SK-N-SH (cell line): Measurements from ENCODE around the gene GTPBP3. TPM values are rescaled to one million over a fixed set of nuclear protein-coding genes. Genes with fewer than 3 reads are reported as not detected.

Experiments
- CTCF ChIA-PET: fragments of 300-600, 350-600 bp; formaldehyde crosslinking; extraction: SDS; loops from one replicate; lab custom pipeline; 2021; lab: Yijun Ruan, JAX
- POLR2A ChIA-PET: fragments of 350-600 bp; sonication (Branson Sonifier 250); formaldehyde crosslinking; extraction: SDS; loops from one replicate; lab custom pipeline; 2020; ENCODE audit warnings: antibody characterized with exemption, inconsistent platforms; lab: Yijun Ruan, JAX
- DNase-seq: peaks from one replicate; pipeline ENCODE4 v3.0.0; 2012
- H2AFZ ChIP-seq: fragments of 200-600 bp; sonication (generic); 2 replicates; pipeline ENCODE4 v1.8.1; 2016; ENCODE audit warnings: antibody characterized with exemption, mild to moderate bottlenecking, low read depth
- H3F3A ChIP-seq: fragments of 200-600 bp; sonication (generic); replicated peaks from 2 replicates; pipeline ENCODE3; 2016; ENCODE audit warnings: antibody characterized with exemption, mild to moderate bottlenecking; ENCODE audit not compliant: insufficient read depth
- H3K27ac ChIP-seq, 2 experiments: fragments of 200-500 bp in 1 of 2; fragments of 200-600 bp in 1 of 2; sonication (Bioruptor generic) in 1 of 2; sonication (generic), shearing (Covaris generic) in 1 of 2; 2 replicates each; pipeline versions ENCODE4 v1.5.1 to v1.6.1; 2014 to 2016; ENCODE audit warnings: low read depth in 2 of 2, inconsistent platforms in 1 of 2, low read length in 1 of 2, mild to moderate bottlenecking in 1 of 2, mixed read lengths in 1 of 2
- H3K27me3 ChIP-seq: fragments of 200-600 bp; sonication (generic), shearing (Covaris generic); 2 replicates; pipeline ENCODE4 v1.6.1; 2016; ENCODE audit warnings: mixed run types; ENCODE audit not compliant: insufficient read depth
- H3K36me3 ChIP-seq, 2 experiments: fragments of 200-500 bp in 1 of 2; fragments of 200-600 bp in 1 of 2; sonication (Bioruptor generic) in 1 of 2; sonication (generic) in 1 of 2; replicated peaks in 1 of 2; 2 replicates each; pipeline versions ENCODE3 to v1.5.1; 2014 to 2016; ENCODE audit warnings: low read length in 1 of 2, mild to moderate bottlenecking in 1 of 2; ENCODE audit not compliant: insufficient read depth in 2 of 2, control insufficient read depth in 1 of 2
- H3K4me1 ChIP-seq, 2 experiments: fragments of 200-500 bp in 1 of 2; fragments of 200-600 bp in 1 of 2; sonication (Bioruptor generic) in 1 of 2; sonication (generic), shearing (Covaris generic) in 1 of 2; 2 replicates each; pipeline versions ENCODE4 v1.5.1 to v1.6.1; 2014 to 2016; ENCODE audit warnings: low read depth in 1 of 2, low read length in 1 of 2, mixed run types in 1 of 2; ENCODE audit not compliant: insufficient read depth in 2 of 2, control insufficient read depth in 1 of 2
- H3K4me2 ChIP-seq: fragments of 200-600 bp; sonication (generic), shearing (Covaris generic); 2 replicates; pipeline ENCODE4 v1.6.1; 2017; ENCODE audit warnings: mixed run types
- H3K4me3 ChIP-seq, 2 experiments: fragments of 200-500 bp in 1 of 2; fragments of 200-600 bp in 1 of 2; sonication (Bioruptor generic) in 1 of 2; sonication (generic), shearing (Covaris generic) in 1 of 2; 2 replicates each; pipeline versions ENCODE4 v1.5.1 to v1.8.1; 2014 to 2016; ENCODE audit warnings: low read depth in 2 of 2, inconsistent platforms in 1 of 2, low read length in 1 of 2, mild to moderate bottlenecking in 1 of 2, mixed read lengths in 1 of 2, moderate library complexity in 1 of 2
- H3K79me2 ChIP-seq: fragments of 200-600 bp; sonication (generic); 2 replicates; pipeline ENCODE4 v1.8.1; 2017; ENCODE audit warnings: mild to moderate bottlenecking; ENCODE audit not compliant: insufficient read depth
- H3K9ac ChIP-seq: fragments of 200-600 bp; sonication (generic); 2 replicates; pipeline ENCODE4 v1.6.1; 2017; ENCODE audit warnings: mixed run types
- H3K9me2 ChIP-seq: fragments of 200-600 bp; sonication (generic); 2 replicates; pipeline ENCODE4 v1.6.1; 2017; ENCODE audit warnings: mixed run types
- H3K9me3 ChIP-seq: fragments of 200-600 bp; sonication (generic); 2 replicates; pipeline ENCODE4 v1.6.1; 2017; ENCODE audit warnings: mixed run types, mild to moderate bottlenecking, moderate library complexity
- H4K20me1 ChIP-seq: fragments of 200-600 bp; sonication (generic); 2 replicates; pipeline ENCODE4 v1.6.1; 2017; ENCODE audit warnings: mild to moderate bottlenecking, mixed run types; ENCODE audit not compliant: insufficient read depth
- CHD2 ChIP-seq: fragments of 150-350 bp; IDR thresholded peaks from 2 replicates; pipeline ENCODE4 v1.6.1; 2018; ENCODE audit warnings: low read length; ENCODE audit not compliant: partially characterized antibody
- ELF1 ChIP-seq: IDR thresholded peaks from 2 replicates; pipeline ENCODE4 v1.4.0; 2012
- FOXM1 ChIP-seq: IDR thresholded peaks from 2 replicates; pipeline ENCODE4 v1.4.0; 2012; ENCODE audit warnings: low read depth, mild to moderate bottlenecking
- GABPA ChIP-seq: IDR thresholded peaks from 2 replicates; pipeline ENCODE4 v1.4.0; 2012; ENCODE audit warnings: low read depth, mild to moderate bottlenecking
- MXI1 ChIP-seq: IDR thresholded peaks from 2 replicates; pipeline ENCODE4 v1.6.1; 2012; ENCODE audit warnings: mild to moderate bottlenecking, low read depth, low read length, improper control_type of control experiment
- NFIC ChIP-seq: IDR thresholded peaks from 2 replicates; pipeline ENCODE4 v1.4.0; 2012; ENCODE audit warnings: borderline replicate concordance
- NRF1 ChIP-seq: IDR thresholded peaks from 2 replicates; pipeline ENCODE4 v1.6.1; 2012; ENCODE audit warnings: low read depth, mild to moderate bottlenecking, low read length
- RAD21 ChIP-seq: IDR thresholded peaks from 2 replicates; pipeline ENCODE4 v1.6.1; 2012; ENCODE audit warnings: mild to moderate bottlenecking, low read length
- RCOR1 ChIP-seq: fragments of 150-350 bp; IDR thresholded peaks from 2 replicates; pipeline ENCODE4 v1.6.1; 2017; ENCODE audit warnings: antibody characterized with exemption, low read length
- RFX5 ChIP-seq: IDR thresholded peaks from 2 replicates; pipeline ENCODE4 v1.6.1; 2012; ENCODE audit warnings: mild to moderate bottlenecking, improper control_type of control experiment, low read length
- TCF12 ChIP-seq: IDR thresholded peaks from 2 replicates; pipeline ENCODE4 v1.4.0; 2012
- TEAD4 ChIP-seq: IDR thresholded peaks from 2 replicates; pipeline ENCODE4 v1.4.0; 2012; ENCODE audit warnings: mild to moderate bottlenecking, borderline replicate concordance; ENCODE audit not compliant: insufficient read depth
- YY1 ChIP-seq: IDR thresholded peaks from 2 replicates; pipeline ENCODE4 v1.4.0; 2012; ENCODE audit warnings: low read depth, mild to moderate bottlenecking
- WGBS: methylation state at CpG from one replicate; pipeline ENCODE4 v1.1.6; 2017; ENCODE audit warnings: low lambda C conversion rate; 5-methylcytosine and 5-hydroxymethylcytosine counted together
- polyA plus RNA-seq, 3 experiments: library from polyadenylated mRNA; depleted of rRNA; stranded (reverse); fragments of >200 nt; gene quantifications; 2 replicates each; pipeline ENCODE4 v1.2.3, GENCODE V29; 2012
- TF ChIP-seq, protein P1 (sequence below): fragments of 150-350 bp; IDR thresholded peaks from 2 replicates; pipeline ENCODE4 v1.6.1; 2017; ENCODE audit warnings: antibody characterized with exemption, low read length, low read depth, borderline replicate concordance
- TF ChIP-seq, protein P2 (sequence below): fragments of 200-600 bp; sonication (generic); IDR thresholded peaks from 2 replicates; pipeline ENCODE4 v1.6.1; 2017; ENCODE audit warnings: antibody characterized with exemption, mild to moderate bottlenecking, moderate library complexity
- TF ChIP-seq, protein P3 (sequence below): fragments of 150-350 bp; IDR thresholded peaks from 2 replicates; pipeline ENCODE4 v1.6.1; 2016; ENCODE audit warnings: mild to moderate bottlenecking, low read depth, low read length

GTPBP3 gene
- polyA plus RNA-seq, 1 of the 3 experiments (the other 2 are of a cell fraction), result 21.6 TPM

DNA sequence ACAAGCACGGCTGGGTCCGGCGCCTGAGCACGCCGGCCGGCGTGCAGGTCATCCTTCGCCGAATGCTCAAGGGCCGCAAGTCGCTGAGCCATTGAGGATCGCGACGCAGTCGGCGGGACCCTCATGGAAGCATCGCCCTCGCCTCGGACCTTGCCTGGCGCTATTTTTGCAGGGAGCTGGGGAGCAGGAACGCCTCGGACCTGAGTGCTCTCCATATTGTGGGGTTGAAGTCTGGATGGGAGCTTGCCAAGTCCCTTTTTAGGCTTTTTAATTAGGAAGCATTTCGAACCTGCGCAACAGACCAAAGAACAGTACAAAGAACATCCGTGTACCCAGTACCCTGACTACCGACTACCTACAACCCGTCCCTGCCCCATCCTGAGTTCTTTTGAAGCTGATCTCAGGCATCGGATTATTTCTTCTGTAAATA, 31.1 kb upstream of the GTPBP3 start:
- Histone ChIP-seq H3K9me3 (no peaks in the 10 kb centered on the region), H3K36me3 (no peaks in the 10 kb centered on the region), H3K9me2 (no peaks in the 10 kb centered on the region), H3F3A (peaks cover 18% of the 10 kb centered on the region), H3K4me2 (peak overlapping the region; percentile 92), H3K27me3 (no peaks in the 10 kb centered on the region), H3K4me1 (peaks cover 12 to 38% of the 10 kb centered on the region in 2 experiments), H3K79me2 (peaks cover 40% of the 10 kb centered on the region), H3K27ac (peak overlapping the region; percentile 72 to 96), H3K4me3 (peak overlapping the region; percentile 73 to 86), H3K9ac (peak overlapping the region; percentile 76), H2AFZ (peak overlapping the region; percentile 87), H4K20me1 (peaks cover 2% of the 10 kb centered on the region)
- no peak for TF ChIP-seq CHD2
- 0 out of 2 replicates have a peak, but pooled peaks have one; percentile 66 for TF ChIP-seq MXI1
- DNase-seq, result no peak
- ChIA-PET CTCF (interaction anchor here (0.9 to 1.3 kb wide), 3 partner anchors 10 to 42 kb away, joined by 3 to 4 read pairs (median 4); no protein-coding TSS in a partner anchor), POLR2A (interaction anchor here (0.6 to 1.6 kb wide), 4 partner anchors 13 to 136 kb away, joined by 3 to 7 read pairs (median 4); no protein-coding TSS in a partner anchor)
- WGBS, result 2% methylated on average over 28 of the region's 28 CpGs

DNA sequence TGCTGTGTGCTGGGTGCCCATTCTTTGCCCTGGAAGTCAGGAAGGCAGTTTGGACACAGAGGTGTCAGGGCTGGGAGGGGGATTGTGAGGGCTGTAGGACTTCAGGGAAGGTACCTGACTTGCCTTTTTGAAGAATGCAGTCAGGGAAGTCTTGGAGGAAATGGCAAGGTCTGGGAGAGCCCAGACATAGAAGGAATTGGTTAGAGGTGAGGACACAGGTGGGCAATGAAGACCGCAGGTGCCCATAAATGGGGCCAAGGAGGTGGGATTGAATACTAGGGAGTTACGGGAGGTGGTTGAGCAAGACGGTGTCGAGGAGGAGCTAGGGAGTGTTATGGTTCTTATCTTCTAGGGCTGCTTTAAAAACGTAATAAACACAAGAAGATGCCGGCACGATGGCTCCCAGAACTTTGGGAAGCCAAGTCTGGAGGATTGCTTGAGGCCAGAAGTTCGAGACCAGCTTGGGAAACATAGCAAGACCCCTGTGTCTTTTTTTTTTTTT, 29.4 kb upstream of the GTPBP3 start:
- Histone ChIP-seq H2AFZ (no peak overlapping the region), H3K9ac (no peak overlapping the region), H3K4me1 (peaks cover 18 to 30% of the 10 kb centered on the region in 2 experiments), H3K27me3 (no peaks in the 10 kb centered on the region), H3K4me3 (no peak overlapping the region), H3K9me2 (no peaks in the 10 kb centered on the region), H3K4me2 (no peak overlapping the region), H3F3A (peaks cover 18% of the 10 kb centered on the region), H3K27ac (no peak overlapping the region; a peak in 1 of 4 replicates), H4K20me1 (peaks cover 14% of the 10 kb centered on the region), H3K79me2 (peaks cover 57% of the 10 kb centered on the region), H3K9me3 (no peaks in the 10 kb centered on the region), H3K36me3 (peaks cover 0 to 2% of the 10 kb centered on the region in 2 experiments)
- ChIA-PET POLR2A (interaction anchor here (0.6 kb wide), 1 partner anchor 17 kb away, joined by 3 read pairs; no protein-coding TSS in a partner anchor), CTCF (interaction anchor here (0.7 to 1.3 kb wide), 2 partner anchors 78 to 158 kb away, joined by 3 to 4 read pairs; no protein-coding TSS in a partner anchor)
- 94% methylated on average over 8 of the region's 8 CpGs for WGBS
- DNase-seq, result no peak
- TF ChIP-seq GABPA (no peak), TCF12 (no peak), TEAD4 (no peak), YY1 (no peak), MXI1 (no peak), NRF1 (no peak), ELF1 (no peak), RFX5 (no peak), RCOR1 (no peak), RAD21 (no peak), FOXM1 (no peak), CHD2 (no peak), NFIC (no peak)
- TF ChIP-seq, protein P1, sequence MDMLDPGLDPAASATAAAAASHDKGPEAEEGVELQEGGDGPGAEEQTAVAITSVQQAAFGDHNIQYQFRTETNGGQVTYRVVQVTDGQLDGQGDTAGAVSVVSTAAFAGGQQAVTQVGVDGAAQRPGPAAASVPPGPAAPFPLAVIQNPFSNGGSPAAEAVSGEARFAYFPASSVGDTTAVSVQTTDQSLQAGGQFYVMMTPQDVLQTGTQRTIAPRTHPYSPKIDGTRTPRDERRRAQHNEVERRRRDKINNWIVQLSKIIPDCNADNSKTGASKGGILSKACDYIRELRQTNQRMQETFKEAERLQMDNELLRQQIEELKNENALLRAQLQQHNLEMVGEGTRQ, result no peak
- TF ChIP-seq, protein P2, sequence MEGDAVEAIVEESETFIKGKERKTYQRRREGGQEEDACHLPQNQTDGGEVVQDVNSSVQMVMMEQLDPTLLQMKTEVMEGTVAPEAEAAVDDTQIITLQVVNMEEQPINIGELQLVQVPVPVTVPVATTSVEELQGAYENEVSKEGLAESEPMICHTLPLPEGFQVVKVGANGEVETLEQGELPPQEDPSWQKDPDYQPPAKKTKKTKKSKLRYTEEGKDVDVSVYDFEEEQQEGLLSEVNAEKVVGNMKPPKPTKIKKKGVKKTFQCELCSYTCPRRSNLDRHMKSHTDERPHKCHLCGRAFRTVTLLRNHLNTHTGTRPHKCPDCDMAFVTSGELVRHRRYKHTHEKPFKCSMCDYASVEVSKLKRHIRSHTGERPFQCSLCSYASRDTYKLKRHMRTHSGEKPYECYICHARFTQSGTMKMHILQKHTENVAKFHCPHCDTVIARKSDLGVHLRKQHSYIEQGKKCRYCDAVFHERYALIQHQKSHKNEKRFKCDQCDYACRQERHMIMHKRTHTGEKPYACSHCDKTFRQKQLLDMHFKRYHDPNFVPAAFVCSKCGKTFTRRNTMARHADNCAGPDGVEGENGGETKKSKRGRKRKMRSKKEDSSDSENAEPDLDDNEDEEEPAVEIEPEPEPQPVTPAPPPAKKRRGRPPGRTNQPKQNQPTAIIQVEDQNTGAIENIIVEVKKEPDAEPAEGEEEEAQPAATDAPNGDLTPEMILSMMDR, result no peak
- TF ChIP-seq, protein P3, sequence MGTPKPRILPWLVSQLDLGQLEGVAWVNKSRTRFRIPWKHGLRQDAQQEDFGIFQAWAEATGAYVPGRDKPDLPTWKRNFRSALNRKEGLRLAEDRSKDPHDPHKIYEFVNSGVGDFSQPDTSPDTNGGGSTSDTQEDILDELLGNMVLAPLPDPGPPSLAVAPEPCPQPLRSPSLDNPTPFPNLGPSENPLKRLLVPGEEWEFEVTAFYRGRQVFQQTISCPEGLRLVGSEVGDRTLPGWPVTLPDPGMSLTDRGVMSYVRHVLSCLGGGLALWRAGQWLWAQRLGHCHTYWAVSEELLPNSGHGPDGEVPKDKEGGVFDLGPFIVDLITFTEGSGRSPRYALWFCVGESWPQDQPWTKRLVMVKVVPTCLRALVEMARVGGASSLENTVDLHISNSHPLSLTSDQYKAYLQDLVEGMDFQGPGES, result no peak
